Measurements from ENCODE around the gene AHSP.
A peak's percentile ranks its signal among the peaks of the same experiment; 100 is the strongest.

AHSP gene

GRCh38 chr16:31488468-31489297, 39.0 kb upstream of the AHSP start:
- H3K4me1 Mint-ChIP-seq, result peaks cover 13% of the 10 kb centered on the region
- no peaks in the 10 kb centered on the region for H3K9me3 Mint-ChIP-seq
- H3K27me3 Mint-ChIP-seq (ENCODE audit: low read depth, poor library complexity), result peaks cover 58% of the 10 kb centered on the region
- TF ChIP-seq CTCF (IDR thresholded peaks at IDR 0.05), result no peak
- H3K27ac Mint-ChIP-seq, result no peak overlapping the region
- H3K4me3 Mint-ChIP-seq, result peak overlapping the region; percentile 82
- H3K36me3 Mint-ChIP-seq (ENCODE audit: low read depth), result peaks cover 33% of the 10 kb centered on the region
- no peak for DNase-seq

GRCh38 chr16:31489298-31489564, 38.5 kb upstream of the AHSP start:
- Mint-ChIP-seq H3K4me3 (peak overlapping the region; percentile 55), H3K36me3 (ENCODE audit: low read depth) (peaks cover 33% of the 10 kb centered on the region), H3K27ac (no peak overlapping the region), H3K4me1 (peaks cover 10% of the 10 kb centered on the region), H3K27me3 (ENCODE audit: low read depth, poor library complexity) (peaks cover 56% of the 10 kb centered on the region), H3K9me3 (no peaks in the 10 kb centered on the region)
- TF ChIP-seq CTCF (IDR thresholded peaks at IDR 0.05), result no peak
- no peak for DNase-seq

- Mint-ChIP-seq H3K4me1 (peaks cover 4% of the 10 kb centered on the region), H3K4me3 (peak overlapping the region; percentile 56), H3K27ac (no peak overlapping the region), H3K36me3 (ENCODE audit: low read depth) (peaks cover 33% of the 10 kb centered on the region), H3K27me3 (ENCODE audit: low read depth, poor library complexity) (peaks cover 49% of the 10 kb centered on the region), H3K9me3 (no peaks in the 10 kb centered on the region)
- no peak for TF ChIP-seq CTCF (IDR thresholded peaks at IDR 0.05)
- DNase-seq, result no peak
Measured at GRCh38 chr16:31489616-31490584, 37.8 kb upstream of the AHSP start.

- no peak overlapping the region for H3K27ac Mint-ChIP-seq
- no peaks in the 10 kb centered on the region for H3K9me3 Mint-ChIP-seq
Measured at GRCh38 chr16:31491778-31492418, 35.8 kb upstream of the AHSP start.

More at GRCh38 chr16:31491778-31492418, 35.8 kb upstream of the AHSP start:
- H3K36me3 Mint-ChIP-seq (ENCODE audit: low read depth), result peaks cover 33% of the 10 kb centered on the region
- peaks cover 29% of the 10 kb centered on the region for H3K27me3 Mint-ChIP-seq (ENCODE audit: low read depth, poor library complexity)
- TF ChIP-seq CTCF (IDR thresholded peaks at IDR 0.05), result no peak
- H3K4me3 Mint-ChIP-seq, result no peak overlapping the region
- H3K4me1 Mint-ChIP-seq, result no peaks in the 10 kb centered on the region
- no peak for DNase-seq

Data from nephron progenitor cell (in vitro differentiated cells).